ENCODE results near the gene JPH2.

JPH2 gene

DNA sequence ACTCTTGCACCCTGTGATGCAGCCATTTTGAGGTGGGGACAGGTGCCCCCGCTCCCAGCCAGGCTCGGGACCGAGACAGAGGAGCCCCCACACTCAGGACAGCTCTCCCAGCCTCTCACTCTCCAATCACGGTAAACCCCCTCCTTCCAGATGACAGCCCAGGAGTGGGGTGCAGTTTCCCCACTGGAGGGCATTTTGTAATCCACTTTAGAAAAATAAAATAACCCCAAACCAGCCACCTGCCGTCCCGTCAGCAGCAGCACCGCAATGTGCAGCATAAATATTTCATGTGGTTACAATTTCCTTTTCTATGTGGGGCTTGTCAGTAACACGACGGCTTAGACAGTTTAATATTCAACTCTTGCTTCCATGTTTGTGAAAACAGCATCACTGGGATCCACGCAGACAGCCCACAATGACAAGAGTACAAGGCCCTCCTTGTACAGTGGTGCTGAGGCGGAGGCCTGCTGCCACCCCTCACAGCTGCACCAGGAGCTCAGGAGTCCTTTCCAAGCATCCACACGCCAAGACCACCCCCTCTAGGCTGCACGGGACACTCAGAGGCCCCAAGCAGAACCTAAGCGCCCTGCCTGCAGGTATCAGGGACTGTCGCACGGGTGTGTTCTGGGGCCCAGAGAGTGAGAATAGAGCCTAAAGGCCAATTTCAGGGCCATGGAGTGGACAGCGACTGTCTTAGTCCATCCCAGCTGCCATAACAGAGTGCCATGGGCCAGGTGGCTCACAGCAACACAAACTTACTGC is 116.7 kb downstream of the JPH2 start:
- TF ChIP-seq OSR1 (CRISPR knock-in tag; IDR thresholded peaks at IDR 0.05): no peak
- no peak for TF ChIP-seq GLIS3 (CRISPR knock-in tag; IDR thresholded peaks at IDR 0.05)
- no peak for TF ChIP-seq ZFP30 (CRISPR knock-in tag; IDR thresholded peaks at IDR 0.05)
- TF ChIP-seq BACH2 (CRISPR knock-in tag; IDR thresholded peaks at IDR 0.05; ENCODE audit: borderline replicate concordance): no peak
- no peak for TF ChIP-seq ESRRG (CRISPR knock-in tag; IDR thresholded peaks at IDR 0.05)
- no peak for TF ChIP-seq TOX (CRISPR knock-in tag; IDR thresholded peaks at IDR 0.05; ENCODE audit: borderline replicate concordance)
- TF ChIP-seq, protein P1, sequence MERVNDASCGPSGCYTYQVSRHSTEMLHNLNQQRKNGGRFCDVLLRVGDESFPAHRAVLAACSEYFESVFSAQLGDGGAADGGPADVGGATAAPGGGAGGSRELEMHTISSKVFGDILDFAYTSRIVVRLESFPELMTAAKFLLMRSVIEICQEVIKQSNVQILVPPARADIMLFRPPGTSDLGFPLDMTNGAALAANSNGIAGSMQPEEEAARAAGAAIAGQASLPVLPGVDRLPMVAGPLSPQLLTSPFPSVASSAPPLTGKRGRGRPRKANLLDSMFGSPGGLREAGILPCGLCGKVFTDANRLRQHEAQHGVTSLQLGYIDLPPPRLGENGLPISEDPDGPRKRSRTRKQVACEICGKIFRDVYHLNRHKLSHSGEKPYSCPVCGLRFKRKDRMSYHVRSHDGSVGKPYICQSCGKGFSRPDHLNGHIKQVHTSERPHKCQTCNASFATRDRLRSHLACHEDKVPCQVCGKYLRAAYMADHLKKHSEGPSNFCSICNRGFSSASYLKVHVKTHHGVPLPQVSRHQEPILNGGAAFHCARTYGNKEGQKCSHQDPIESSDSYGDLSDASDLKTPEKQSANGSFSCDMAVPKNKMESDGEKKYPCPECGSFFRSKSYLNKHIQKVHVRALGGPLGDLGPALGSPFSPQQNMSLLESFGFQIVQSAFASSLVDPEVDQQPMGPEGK (CRISPR knock-in tag; IDR thresholded peaks at IDR 0.05; ENCODE audit: borderline replicate concordance): no peak
- TF ChIP-seq ZNF565 (CRISPR knock-in tag; conservative IDR thresholded peaks at IDR 0.05; ENCODE audit: low read depth): no peak
- no peak for ATAC-seq

DNA sequence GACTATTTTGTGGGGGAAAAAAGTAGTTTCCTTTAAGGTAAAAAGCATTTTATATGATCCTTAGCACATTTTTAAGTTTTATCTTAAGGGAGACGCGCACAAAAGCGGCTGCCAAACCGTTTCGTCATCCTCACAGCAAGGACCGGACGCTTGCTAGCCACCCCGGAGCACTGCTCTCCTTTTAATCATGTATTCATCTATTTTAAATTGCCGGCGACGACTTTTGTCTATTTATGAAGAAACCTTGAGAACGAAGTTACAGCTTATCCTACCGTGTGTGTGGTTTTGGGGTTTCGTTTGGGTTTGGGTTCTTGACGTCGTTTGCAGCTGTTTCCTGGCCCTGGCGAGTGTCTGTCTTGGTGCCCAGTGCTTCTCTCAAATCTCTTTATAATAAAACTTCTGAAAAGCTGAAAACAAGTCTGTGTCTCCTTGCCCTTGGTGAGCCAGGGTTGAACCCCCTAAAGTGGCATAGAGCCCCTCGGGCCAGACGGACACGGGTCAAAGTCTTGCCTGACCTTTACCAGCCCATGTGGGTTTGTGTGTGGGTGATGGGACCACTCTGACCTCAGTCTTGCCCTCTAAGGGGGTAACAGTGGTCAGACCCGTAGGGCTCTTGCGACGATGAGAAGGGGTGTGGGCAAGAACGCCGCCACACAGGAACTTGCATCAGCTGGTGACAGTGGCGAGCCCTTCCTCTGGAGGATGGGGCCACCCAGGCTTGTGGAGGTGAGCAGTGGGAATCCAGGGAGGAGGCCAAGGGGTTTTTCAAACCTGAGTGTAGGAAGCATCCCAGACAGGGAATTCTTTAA is 117.6 kb downstream of the JPH2 start:
- no peak for ATAC-seq
- TF ChIP-seq, protein P2, sequence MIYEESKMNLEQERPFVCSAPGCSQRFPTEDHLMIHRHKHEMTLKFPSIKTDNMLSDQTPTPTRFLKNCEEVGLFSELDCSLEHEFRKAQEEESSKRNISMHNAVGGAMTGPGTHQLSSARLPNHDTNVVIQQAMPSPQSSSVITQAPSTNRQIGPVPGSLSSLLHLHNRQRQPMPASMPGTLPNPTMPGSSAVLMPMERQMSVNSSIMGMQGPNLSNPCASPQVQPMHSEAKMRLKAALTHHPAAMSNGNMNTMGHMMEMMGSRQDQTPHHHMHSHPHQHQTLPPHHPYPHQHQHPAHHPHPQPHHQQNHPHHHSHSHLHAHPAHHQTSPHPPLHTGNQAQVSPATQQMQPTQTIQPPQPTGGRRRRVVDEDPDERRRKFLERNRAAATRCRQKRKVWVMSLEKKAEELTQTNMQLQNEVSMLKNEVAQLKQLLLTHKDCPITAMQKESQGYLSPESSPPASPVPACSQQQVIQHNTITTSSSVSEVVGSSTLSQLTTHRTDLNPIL (CRISPR knock-in tag; IDR thresholded peaks at IDR 0.05; ENCODE audit: low read depth): no peak
- TF ChIP-seq BACH2 (CRISPR knock-in tag; IDR thresholded peaks at IDR 0.05; ENCODE audit: borderline replicate concordance) (no peak), RARB (CRISPR knock-in tag; IDR thresholded peaks at IDR 0.05) (no peak), ZNF565 (CRISPR knock-in tag; conservative IDR thresholded peaks at IDR 0.05; ENCODE audit: low read depth) (no peak), ESRRG (CRISPR knock-in tag; IDR thresholded peaks at IDR 0.05) (no peak), TCF4 (CRISPR knock-in tag; IDR thresholded peaks at IDR 0.05; ENCODE audit: borderline replicate concordance) (no peak), PPARA (CRISPR knock-in tag; IDR thresholded peaks at IDR 0.05; ENCODE audit: borderline replicate concordance) (no peak), ZC3H10 (CRISPR knock-in tag; IDR thresholded peaks at IDR 0.05) (no peak), ZFP3 (CRISPR knock-in tag; IDR thresholded peaks at IDR 0.05) (no peak), ZFP30 (CRISPR knock-in tag; IDR thresholded peaks at IDR 0.05) (no peak), OSR1 (CRISPR knock-in tag; IDR thresholded peaks at IDR 0.05) (no peak), ARNTL (CRISPR knock-in tag; IDR thresholded peaks at IDR 0.05; ENCODE audit: borderline replicate concordance, low read depth) (no peak), TOX (CRISPR knock-in tag; IDR thresholded peaks at IDR 0.05; ENCODE audit: borderline replicate concordance) (no peak)
- TF ChIP-seq, protein P3, sequence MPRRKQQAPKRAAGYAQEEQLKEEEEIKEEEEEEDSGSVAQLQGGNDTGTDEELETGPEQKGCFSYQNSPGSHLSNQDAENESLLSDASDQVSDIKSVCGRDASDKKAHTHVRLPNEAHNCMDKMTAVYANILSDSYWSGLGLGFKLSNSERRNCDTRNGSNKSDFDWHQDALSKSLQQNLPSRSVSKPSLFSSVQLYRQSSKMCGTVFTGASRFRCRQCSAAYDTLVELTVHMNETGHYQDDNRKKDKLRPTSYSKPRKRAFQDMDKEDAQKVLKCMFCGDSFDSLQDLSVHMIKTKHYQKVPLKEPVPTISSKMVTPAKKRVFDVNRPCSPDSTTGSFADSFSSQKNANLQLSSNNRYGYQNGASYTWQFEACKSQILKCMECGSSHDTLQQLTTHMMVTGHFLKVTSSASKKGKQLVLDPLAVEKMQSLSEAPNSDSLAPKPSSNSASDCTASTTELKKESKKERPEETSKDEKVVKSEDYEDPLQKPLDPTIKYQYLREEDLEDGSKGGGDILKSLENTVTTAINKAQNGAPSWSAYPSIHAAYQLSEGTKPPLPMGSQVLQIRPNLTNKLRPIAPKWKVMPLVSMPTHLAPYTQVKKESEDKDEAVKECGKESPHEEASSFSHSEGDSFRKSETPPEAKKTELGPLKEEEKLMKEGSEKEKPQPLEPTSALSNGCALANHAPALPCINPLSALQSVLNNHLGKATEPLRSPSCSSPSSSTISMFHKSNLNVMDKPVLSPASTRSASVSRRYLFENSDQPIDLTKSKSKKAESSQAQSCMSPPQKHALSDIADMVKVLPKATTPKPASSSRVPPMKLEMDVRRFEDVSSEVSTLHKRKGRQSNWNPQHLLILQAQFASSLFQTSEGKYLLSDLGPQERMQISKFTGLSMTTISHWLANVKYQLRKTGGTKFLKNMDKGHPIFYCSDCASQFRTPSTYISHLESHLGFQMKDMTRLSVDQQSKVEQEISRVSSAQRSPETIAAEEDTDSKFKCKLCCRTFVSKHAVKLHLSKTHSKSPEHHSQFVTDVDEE (CRISPR knock-in tag; IDR thresholded peaks at IDR 0.05): no peak

GRCh38 chr20:44068316-44069201 is 118.4 kb downstream of the JPH2 start:
- no peak for ATAC-seq

More at GRCh38 chr20:44068316-44069201, 118.4 kb downstream of the JPH2 start:
- TF ChIP-seq ARNTL (CRISPR knock-in tag; IDR thresholded peaks at IDR 0.05; ENCODE audit: borderline replicate concordance, low read depth): no peak
- TF ChIP-seq ZC3H10 (CRISPR knock-in tag; IDR thresholded peaks at IDR 0.05): no peak
- TF ChIP-seq POU6F1 (CRISPR knock-in tag; IDR thresholded peaks at IDR 0.05; ENCODE audit: borderline replicate concordance, low read depth): no peak
- TF ChIP-seq ZFP30 (CRISPR knock-in tag; IDR thresholded peaks at IDR 0.05): no peak
- TF ChIP-seq TOX (CRISPR knock-in tag; IDR thresholded peaks at IDR 0.05; ENCODE audit: borderline replicate concordance): no peak
- TF ChIP-seq, protein P2 (CRISPR knock-in tag; IDR thresholded peaks at IDR 0.05; ENCODE audit: low read depth): no peak
- TF ChIP-seq ZNF8 (CRISPR knock-in tag; IDR thresholded peaks at IDR 0.05): no peak
- TF ChIP-seq GLIS3 (CRISPR knock-in tag; IDR thresholded peaks at IDR 0.05): no peak
- TF ChIP-seq PPARA (CRISPR knock-in tag; IDR thresholded peaks at IDR 0.05; ENCODE audit: borderline replicate concordance): no peak
- TF ChIP-seq ZNF565 (CRISPR knock-in tag; conservative IDR thresholded peaks at IDR 0.05; ENCODE audit: low read depth): no peak
